Measurements from ENCODE around the gene MAP2. TPM values are rescaled to one million over a fixed set of nuclear protein-coding genes. Genes with fewer than 3 reads are reported as not detected.

The MAP2 gene
- total and polyA plus RNA-seq, 4 donors: 0.70 to 4.2 (median 1.9) TPM

DNA sequence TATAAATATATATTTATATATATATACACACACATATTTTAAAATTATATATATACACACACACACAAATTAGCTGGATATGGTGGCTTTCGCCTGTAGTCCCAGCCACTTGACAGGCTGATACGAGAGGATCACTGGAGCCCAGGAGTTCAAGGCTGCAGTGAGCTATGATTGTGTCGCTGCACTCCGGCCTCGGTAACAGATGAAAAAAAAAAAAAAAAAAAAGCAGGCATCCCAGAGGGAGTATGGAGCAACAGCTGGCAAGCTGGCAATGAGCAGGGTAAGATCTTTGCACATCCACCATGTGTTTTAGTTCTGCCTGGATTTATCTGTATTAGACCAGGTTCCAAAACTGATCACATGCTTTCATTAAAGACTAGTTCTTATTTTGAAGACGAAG lies 170.1 kb downstream of the MAP2 start:
- H3K4me3 ChIP-seq (ENCODE audit: low read depth in 1 of 3, low read length in 3 of 3): no peak overlapping the region
- WGBS: 86% methylated on average over 6 of the region's 6 CpGs

More for the DNA sequence above, 170.1 kb downstream of the MAP2 start:
- TF ChIP-seq REST (IDR thresholded peaks at IDR 0.05) (no peak), MAX (IDR thresholded peaks at IDR 0.05) (no peak), SP1 (IDR thresholded peaks at IDR 0.05) (no peak), YY1 (IDR thresholded peaks at IDR 0.05) (no peak), HNF4G (IDR thresholded peaks at IDR 0.05) (no peak), FOXA2 (IDR thresholded peaks at IDR 0.05) (no peak), JUND (IDR thresholded peaks at IDR 0.05) (no peak), ATF3 (IDR thresholded peaks at IDR 0.05) (no peak), RAD21 (IDR thresholded peaks at IDR 0.05) (no peak), GABPA (IDR thresholded peaks at IDR 0.05 in 1 of 2, conservative IDR thresholded peaks at IDR 0.05 in 1 of 2) (no peak), EGR1 (IDR thresholded peaks at IDR 0.05; ENCODE audit: low read depth in 2 of 2) (no peak), FOXA1 (IDR thresholded peaks at IDR 0.05) (no peak), NR2F2 (IDR thresholded peaks at IDR 0.05) (no peak), RXRA (IDR thresholded peaks at IDR 0.05) (no peak), CTCF (IDR thresholded peaks at IDR 0.05; ENCODE audit: low read depth, low read length, missing input control) (no peak), HNF4A (conservative IDR thresholded peaks at IDR 0.05) (no peak)
- TF ChIP-seq, protein P1, sequence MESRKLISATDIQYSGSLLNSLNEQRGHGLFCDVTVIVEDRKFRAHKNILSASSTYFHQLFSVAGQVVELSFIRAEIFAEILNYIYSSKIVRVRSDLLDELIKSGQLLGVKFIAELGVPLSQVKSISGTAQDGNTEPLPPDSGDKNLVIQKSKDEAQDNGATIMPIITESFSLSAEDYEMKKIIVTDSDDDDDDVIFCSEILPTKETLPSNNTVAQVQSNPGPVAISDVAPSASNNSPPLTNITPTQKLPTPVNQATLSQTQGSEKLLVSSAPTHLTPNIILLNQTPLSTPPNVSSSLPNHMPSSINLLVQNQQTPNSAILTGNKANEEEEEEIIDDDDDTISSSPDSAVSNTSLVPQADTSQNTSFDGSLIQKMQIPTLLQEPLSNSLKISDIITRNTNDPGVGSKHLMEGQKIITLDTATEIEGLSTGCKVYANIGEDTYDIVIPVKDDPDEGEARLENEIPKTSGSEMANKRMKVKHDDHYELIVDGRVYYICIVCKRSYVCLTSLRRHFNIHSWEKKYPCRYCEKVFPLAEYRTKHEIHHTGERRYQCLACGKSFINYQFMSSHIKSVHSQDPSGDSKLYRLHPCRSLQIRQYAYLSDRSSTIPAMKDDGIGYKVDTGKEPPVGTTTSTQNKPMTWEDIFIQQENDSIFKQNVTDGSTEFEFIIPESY (IDR thresholded peaks at IDR 0.05): no peak
- no peaks in the 10 kb centered on the region for H3K27me3 ChIP-seq (ENCODE audit: control insufficient read depth in 4 of 4, insufficient read depth in 4 of 4, low read length in 3 of 4)
- no peaks in the 10 kb centered on the region for H3K36me3 ChIP-seq (ENCODE audit: control insufficient read depth in 4 of 4, insufficient read depth in 3 of 4, low read depth in 1 of 4, low read length in 3 of 4)
- H3K9ac ChIP-seq (ENCODE audit: low read depth in 1 of 2, low read length in 2 of 2): no peak overlapping the region
- no peak overlapping the region for H3K27ac ChIP-seq (ENCODE audit: low read depth in 1 of 2, low read length in 2 of 2)
- no peak for DNase-seq (ENCODE audit: low spot score)
- H3K4me1 ChIP-seq (ENCODE audit: control insufficient read depth in 4 of 4, insufficient read depth in 4 of 4, low read length in 3 of 4): no peaks in the 10 kb centered on the region
- H3K9me3 ChIP-seq (ENCODE audit: control insufficient read depth in 4 of 4, low read length in 3 of 4): no peaks in the 10 kb centered on the region

All from liver (tissue), 9 donors.